Ovary (tissue), 3 donors: ENCODE measurements around the gene ZCCHC8.
"Not testable (repeated sequence)": the region's sequence is repeated elsewhere in the genome, so short reads cannot be mapped to it uniquely, and the experiment has no call there.

Experiments
- POLR2A ChIP-seq: fragments of 450-650 bp; IDR thresholded peaks from one replicate; pipeline ENCODE4 v1.6.1; 2017; ENCODE audit warnings: antibody characterized with exemption, mild to moderate bottlenecking, moderate library complexity
- TF ChIP-seq, protein P1 (sequence below), 3 donors: fragments of 450-650 bp in 2 of 3; fragments of 200-600 bp in 1 of 3; IDR thresholded peaks; one replicate each; pipeline versions ENCODE4 v1.5.1 to v1.8.0; 2016 to 2022; ENCODE audit warnings: antibody characterized with exemption in 3 of 3, mild to moderate bottlenecking in 1 of 3
- donor health status: DM: no; HTN: no; CAD: no.

DNA sequence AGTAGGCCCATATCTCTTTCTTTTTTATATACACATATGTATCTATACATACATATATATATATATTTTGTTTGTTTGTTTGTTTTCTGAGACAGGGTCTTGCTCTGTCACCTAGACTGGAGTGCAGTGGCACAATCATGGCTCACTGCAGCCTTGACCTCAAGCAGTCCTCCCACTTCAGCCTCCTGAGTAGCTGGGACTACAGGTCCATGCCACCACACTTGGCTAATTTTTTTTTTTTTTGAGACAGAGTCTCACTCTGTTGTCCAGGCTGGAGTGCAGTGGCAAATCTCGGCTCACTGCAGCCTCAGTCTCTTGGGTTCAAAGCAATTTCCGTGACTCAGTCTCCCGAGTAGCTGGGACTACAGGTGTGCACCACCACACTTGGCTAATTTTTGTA lies 12.9 kb downstream of the ZCCHC8 start:
- TF ChIP-seq, protein P1, sequence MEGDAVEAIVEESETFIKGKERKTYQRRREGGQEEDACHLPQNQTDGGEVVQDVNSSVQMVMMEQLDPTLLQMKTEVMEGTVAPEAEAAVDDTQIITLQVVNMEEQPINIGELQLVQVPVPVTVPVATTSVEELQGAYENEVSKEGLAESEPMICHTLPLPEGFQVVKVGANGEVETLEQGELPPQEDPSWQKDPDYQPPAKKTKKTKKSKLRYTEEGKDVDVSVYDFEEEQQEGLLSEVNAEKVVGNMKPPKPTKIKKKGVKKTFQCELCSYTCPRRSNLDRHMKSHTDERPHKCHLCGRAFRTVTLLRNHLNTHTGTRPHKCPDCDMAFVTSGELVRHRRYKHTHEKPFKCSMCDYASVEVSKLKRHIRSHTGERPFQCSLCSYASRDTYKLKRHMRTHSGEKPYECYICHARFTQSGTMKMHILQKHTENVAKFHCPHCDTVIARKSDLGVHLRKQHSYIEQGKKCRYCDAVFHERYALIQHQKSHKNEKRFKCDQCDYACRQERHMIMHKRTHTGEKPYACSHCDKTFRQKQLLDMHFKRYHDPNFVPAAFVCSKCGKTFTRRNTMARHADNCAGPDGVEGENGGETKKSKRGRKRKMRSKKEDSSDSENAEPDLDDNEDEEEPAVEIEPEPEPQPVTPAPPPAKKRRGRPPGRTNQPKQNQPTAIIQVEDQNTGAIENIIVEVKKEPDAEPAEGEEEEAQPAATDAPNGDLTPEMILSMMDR (IDR thresholded peaks at IDR 0.05) = not testable (repeated sequence)
- TF ChIP-seq POLR2A = not testable (repeated sequence)
